Activated CD8-positive, alpha-beta memory T cell treated with anti-CD3 and anti-CD28 coated beads, Interleukin-2, amount 50 U/mL, for 1 hour (primary cell): ENCODE data around the gene MNDA.

Experiments used
- DNase-seq: peaks from one replicate; pipeline ENCODE4 v3.0.0-alpha.2; 2020; ENCODE audit errors: extremely low read depth

MNDA gene

DNA sequence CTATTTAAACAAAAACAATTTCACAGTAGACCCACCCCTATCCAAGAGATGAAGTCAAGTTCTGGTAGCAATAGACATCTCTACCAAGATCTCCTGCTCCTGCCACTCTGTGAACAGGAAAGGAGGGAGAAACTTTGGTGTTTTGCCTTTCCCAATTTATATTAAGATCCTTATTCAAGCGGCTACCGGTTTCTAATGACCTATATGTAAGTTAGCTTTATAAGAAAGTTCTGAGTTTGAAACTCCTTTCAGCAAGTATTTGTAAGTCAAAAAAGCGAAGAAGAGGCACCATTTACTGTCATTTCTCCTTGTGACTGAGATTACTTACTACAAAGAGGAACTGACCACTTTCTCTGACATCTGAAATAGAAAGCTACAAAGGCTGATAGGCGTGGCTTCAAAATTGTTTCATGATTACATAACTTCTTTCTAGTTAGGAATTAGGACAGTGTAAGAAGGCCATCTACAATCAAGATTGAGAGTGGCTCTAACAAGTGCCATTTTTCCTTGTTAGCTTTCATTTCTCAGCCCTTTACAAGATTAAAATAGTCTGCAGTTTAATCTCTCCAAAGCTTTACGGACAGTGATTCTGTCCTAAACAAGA lies at the start of gene MNDA:
Gene MNDA, plus strand, starts transcription at position 448 of the 604 bp plus-strand sequence. CDS start 10,803 bp downstream, outside the sequence.
- no peak for DNase-seq

DNA sequence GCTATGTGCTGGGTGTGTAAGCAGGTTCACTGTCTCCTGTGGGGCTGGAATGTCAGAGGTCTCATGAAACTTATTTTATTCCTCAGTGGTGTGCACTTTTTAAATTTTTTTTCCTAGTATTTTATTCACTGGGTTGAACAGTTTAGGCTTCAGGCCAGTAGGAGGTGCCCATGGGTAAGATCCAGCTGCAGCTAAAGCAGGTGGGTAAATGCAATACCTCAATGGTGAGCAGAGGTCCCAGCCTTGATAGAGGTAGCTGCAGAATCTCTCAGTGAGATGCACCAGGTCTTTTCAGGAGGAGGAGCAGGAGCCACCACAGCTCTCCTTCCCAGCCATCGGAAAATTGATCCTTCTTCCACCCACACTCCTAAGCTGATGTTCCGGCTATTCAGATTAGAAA lies 37.5 kb upstream of the MNDA start:
- DNase-seq: no peak

DNA sequence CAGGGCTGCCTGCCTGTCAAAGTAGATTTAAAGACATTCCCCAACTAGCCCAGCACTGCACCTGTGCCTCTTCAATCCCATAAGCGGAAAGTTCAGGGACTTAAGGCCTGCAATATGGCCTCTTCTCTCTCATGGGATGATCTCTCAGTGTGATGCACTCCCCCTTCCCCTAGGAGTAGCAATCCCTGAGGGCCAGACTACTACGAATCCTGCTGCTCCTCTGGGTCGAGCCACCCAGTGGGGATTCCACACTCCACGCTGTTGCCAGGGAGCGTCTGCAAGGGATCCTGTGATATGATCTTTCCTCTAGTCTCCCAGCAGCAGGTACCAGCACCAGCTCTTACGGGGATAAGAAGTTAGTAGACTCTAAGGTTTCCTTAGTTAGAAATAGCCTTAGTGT lies 36.9 kb upstream of the MNDA start:
- DNase-seq: no peak

DNA sequence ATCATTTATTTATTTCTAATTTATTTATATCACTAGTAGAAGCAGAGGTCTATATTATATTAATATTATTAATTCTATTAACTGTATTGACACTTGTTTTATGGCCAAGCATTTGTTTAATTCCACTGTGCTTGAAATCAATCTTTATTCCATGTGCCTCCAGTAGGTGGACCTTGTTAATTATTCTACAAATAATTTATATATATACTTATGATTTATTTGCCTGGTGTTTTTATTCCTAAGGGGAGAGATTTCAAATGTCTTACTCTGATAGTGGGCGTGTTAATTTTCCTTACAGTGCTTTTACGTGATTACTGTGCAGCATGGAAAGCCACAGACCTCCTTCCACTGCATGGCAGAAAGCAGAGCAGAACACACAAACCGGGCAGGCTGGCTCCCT lies 32.6 kb upstream of the MNDA start:
- DNase-seq: no peak

DNA sequence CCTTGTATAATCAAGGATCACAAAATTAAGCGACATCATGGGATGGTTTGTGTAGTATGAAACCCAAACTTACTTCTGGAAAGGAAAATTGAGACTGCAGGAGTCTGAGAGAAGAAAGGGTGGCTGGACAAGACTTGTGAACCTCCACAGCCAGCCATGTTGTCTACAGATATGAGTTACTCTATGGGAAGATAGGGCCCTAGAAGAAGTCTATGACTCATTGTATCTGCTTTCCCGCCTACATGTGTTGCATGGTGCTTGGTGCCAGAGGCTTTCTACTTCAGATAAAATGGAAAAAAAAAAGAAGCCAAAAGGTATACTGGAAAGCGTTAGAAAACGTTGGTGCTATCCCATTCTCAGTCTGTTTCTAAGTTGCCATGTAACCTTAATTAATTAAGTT lies 31.5 kb upstream of the MNDA start:
- DNase-seq: no peak

DNA sequence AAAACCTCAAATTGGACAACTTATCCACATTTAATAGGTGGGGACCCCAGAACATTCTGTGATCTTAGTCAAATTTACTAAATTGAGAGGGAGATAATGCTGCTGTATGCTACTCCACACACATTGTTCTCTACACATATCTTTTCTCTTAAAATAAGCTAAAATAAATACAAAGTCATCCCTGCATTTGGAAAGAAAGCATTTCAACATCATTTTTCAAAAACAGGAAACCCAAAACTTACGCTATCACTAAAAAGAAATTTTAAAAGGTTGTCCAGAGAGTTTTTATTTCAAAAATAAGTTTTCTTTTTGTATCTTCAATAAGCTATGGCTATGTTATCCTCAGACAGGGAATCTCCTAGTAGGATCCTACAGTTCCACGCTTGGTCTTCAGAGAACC lies 30.6 kb upstream of the MNDA start:
- no peak for DNase-seq

DNA sequence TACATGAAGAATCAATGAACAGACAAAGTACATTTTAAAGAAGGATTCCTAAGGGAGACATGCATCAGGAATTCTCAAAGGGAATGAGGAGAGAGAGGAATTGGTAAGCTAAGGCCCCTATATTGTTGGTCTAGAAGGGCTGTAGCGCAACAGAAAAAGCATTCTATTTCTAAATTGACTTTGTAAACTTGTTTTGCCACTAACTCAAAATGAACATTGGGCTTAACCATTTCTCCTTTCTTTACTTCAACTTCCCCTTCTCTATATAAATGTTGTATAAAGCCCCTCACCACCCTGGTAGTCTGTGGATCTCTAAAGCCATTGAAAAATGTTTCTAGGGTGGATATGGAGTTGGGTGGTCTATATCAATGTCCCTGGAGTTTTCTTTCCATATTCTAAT lies 29.8 kb upstream of the MNDA start:
- no peak for DNase-seq

DNA sequence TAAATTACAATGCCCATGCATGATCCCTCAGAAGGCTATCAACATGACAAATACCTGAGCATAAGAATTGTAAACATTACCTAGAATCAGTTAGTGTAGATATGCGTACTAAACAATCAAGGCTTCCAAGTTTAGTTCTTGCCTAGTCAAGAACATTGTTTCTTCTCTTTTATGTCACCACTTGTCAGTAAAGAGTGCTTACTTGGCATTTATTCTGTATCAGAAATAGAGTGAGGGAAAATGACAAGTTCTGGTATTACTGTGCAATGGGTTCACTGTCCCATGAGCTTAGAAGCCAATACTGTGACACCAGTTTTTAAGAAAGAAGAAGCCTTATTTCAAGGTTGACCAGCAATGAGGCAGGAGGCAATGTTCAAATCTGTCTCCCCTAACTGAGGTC lies 27.5 kb upstream of the MNDA start:
- DNase-seq: no peak

DNA sequence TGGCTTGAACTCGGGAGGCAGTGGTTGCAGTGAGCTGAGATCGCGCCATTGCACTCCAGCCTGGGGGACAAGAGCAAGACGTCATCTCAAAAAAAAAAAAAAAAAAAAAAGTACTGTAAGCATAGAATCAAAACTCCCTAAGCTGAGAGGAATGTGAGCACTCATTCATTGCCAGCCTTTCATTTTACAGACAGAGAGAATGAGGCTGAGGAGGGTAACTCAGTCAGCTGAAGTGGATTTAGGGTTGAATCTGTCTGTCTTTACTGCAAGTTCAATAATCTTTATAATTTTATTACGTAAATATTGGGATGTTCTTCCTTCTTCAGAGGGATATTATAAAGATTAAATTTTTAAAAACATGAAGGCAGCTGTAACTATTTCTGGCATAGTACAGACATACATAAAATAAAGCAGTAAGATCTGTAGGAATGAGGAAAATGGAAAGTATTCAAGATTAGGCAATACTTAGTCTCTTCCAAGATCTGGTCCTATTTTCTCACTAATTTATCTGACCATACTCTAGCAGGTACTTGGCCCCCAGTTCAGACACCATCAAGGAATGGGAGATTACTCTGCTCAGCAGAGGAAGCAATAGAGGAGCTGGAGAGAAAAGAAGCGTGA lies 24.1 kb upstream of the MNDA start:
- no peak for DNase-seq

DNA sequence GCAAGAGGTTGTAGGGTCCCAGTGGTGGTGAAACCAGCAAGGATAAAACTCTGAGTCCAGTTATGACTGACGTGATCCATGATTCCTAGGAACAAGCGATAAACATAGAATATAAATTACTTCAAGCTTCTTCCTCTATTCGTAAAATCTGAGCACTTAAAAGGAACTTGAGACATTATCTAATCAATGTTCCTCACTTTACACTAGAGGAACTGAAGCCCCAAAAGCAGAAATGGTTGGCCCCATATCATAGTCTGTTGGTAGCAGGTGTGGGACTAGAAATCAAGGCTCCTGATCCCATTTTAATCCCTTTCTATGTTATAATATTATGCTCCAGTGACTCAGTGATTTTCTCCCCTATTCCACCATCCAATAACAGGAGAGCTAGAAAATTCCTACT lies 21.9 kb upstream of the MNDA start:
- no peak for DNase-seq

DNA sequence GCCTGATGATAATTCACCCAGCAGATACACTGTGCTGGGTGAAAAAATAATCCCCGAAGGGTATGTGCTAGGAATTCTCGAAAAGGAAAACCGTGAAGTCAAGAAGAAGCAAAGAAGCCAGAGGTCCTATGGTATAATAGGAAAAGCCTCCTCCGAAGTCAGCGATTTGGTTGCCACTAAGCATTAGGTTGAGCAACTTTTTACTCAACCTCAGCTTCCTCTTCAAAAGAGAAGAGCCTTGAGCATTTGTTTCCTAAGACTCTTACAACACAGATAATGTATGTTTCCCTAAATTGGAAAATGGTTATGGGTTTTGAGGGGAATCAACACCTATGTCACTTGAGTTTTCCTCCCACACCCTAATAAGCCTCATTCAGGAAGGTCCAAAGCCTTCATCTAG lies 21.3 kb upstream of the MNDA start:
- no peak for DNase-seq

DNA sequence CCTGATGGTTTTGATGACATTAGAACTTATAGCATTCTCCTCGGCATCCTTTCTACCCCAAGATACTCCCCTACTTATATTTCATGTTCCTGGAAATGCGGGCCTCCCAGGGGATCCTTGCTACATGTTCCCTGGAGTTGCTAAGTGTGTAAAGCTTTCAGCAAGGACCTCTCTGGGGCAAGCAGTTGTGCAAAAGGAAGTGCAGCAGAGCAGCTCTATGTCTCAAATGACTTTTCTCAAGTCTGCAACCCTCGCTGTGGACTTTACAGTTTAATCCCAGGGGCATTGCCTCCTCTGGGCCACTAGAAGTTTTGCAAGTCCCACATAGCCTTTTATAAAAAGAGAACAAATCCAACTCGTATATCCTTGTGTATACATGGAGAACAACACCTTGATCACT lies 20.8 kb upstream of the MNDA start:
- no peak for DNase-seq

DNA sequence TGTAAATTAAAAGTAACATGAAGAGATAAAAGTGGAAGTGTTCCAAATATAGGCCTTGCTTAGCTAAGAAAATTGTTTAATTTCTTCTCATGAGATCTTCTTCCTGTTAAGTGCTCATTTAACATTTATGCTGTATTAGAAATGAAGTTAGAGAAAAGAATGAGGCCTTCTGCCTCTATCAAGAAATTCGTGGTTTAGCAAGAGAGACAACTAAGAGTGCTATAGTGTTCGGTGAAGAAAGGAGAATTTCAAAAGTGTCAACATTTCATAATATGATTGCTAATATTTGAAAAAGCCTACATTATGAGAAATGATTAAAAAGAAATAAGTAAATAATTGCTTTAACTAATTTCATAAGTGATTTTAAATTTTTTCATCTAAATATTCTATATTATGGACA lies 18.8 kb upstream of the MNDA start:
- DNase-seq: no peak

DNA sequence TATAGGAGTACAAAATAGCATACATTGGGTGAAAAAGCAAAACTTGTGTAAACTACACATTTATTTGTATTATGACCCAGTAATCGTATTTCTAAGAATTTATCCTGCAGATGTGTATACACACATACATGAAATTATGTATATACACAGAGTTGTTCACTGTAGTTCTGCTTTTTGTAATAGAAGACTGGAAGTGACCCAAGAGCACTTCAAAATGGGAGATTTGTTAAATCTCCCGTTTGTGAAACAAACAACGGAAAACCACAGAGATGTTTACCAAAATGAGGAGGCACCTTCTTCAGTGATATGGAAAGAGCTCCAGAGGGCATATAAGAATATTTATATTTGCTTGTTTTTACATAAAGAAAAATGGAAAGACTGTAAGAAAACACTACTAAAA lies 18.0 kb upstream of the MNDA start:
- no peak for DNase-seq

DNA sequence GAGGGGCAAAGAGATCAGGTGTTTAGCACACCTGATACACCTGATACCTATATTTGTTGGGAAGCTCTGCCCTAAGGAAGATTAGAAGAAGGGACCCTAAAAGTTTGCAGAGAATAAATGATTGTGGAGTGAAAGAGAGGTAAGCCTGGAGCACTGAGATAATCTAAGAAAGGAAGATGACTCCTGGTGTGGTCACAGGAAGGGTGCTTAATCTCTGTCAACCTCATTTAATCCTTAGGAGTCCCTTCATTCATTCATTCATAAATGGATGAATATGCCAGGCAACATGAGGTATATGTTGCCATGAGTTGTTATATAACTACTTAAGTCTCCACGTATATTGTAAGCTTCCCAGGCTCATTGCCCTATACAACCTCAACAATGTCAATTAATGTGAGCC lies 16.2 kb upstream of the MNDA start:
- DNase-seq: no peak

DNA sequence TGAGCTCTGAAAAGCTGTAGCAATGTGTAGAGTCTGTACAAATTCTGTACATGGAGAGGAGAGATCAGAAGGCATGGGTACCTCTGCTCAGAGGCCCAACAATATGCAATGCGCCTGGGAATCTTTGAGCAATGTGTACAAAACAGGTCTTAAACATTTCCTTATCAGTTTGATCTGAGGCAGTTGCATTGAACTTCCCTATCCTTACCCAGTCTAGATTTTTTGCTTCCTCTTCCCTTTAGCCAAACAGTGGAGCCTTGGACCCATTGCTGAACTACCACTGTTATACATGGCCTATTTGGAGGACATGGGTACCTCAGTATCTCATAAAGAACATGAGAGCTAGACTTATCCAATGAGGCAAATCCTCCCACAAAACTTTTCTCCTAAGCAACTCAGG lies 12.6 kb upstream of the MNDA start:
- no peak for DNase-seq

DNA sequence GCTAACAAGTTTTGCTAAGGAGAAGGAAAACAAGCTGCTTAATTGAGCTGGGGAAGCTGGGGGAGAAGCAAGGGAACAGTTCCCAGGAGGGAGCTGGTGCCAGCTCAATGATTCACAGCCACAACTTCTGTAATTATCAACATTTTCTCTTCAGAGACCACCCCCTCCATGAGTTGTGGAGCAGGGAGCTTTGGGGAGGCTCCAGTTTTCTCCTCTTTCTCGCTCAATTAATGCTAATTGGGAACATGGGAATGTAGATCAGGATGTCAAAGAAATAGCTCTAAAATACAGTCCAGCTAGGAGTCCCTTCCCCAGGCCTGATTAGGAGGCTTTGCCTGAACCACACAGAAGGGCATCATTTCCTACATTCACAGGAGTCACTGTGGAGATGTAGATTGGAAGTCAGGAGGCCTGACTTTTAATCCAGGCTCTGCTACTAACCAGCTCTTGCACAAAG lies 12.1 kb upstream of the MNDA start:
- DNase-seq: no peak

DNA sequence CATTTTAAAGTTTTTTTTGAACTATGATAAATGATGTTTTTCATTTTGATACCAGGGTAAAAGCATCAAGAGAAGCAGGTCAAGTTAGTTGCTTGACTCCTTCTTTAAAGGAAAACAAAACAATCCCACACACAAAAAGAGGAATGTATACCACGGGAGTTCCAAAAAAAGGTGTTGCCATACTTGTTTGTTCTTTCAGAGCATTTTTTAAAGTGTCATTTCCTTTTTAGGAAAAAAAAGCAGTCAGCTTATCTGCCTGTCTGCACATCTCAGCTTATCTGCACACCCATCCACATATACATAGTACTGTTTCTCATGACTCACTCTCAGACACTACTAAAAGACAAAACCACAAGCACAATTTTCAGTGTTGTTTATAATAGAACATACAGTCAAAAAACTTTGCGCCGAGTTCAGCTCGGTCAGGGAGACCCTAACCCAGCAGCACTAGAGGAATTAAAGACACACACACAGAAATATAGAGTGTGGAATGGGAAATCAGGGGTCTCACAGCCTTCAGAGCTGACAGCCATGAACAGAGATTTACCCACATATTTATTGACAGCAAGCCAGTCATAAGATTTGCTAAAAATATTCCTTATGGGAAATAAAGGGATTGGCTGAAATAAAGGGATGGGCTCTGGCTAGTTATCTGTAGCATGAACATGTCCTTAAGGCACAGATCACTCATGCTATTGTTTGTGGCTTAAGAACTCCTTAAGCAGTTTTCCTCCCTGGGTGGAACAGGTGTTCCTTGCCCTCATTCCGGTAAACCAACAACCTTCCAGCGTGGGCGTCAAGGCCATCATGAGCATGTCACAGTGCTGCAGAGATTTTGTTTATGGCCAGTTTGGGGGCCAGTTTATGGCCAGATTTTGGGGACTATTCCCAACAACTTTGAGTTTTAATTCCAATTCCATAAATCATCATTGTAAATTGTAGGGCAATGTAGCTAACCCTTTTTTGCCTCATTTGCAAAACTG lies 11.4 kb upstream of the MNDA start:
- no peak for DNase-seq

DNA sequence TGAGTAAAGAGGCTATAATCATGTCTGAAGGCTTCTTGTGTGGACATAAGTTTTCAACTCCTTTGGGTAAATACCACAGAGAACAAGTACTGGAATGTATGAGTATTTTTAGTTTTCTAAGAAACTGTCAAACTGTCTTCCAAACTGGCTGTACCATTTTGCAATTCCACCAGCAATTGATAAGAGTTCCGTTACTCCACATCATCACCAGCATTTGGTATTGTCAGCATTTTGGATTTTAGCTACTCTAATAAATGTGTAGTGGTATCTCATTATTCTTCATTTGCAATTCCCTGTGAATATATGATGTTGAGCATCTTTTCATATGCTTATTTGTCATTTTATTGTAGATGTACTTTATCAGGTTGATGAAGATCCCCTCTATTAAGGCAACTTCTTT lies 9.4 kb upstream of the MNDA start:
- no peak for DNase-seq

DNA sequence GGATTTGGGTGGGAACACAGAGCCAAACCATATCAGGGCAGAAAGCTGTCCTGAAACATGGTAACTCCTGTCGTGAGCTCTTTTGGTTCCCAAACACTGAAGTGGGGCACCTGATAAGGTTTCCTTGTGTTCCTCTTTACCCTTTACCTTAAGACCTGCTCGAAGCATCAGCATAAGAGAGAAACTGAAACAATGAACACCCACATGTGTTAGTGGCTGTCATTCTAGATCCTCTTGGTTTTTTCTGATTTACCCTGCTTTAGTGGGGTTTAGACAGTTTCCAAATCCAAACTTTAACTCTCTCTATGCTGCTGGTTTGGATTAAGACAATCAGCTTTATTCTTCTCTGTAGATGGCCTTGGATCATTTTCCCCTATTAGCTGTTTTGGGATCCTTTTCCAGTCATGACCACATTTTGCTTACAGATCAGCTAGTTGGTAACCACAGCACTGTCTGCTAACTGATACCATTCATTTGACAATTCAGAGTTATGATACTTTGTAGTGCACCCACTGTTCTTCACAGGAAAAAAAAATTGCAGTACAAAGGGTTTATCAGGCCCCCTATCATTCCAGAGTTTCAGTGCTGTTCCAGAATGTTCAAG lies 975 bp upstream of the MNDA start:
- DNase-seq: no peak

DNA sequence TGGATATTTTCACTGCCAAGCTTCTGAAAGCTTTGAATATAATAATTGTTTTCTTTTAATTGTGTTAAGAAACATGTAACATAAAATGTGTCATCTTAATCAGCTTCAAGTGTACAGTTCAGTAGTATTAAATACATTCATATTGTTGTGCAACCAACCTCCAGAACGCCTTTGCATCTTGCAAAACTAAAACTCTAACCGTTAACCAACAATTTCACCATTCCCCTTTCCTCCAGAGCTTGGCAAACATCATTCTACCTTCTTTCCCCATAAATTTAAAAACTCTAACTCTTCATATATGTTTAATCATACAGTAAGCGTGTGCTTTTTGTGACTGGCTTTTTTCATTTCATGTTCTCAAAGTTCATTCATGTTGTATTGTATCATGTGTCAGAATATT lies 2.1 kb downstream of the MNDA start:
- DNase-seq: no peak

DNA sequence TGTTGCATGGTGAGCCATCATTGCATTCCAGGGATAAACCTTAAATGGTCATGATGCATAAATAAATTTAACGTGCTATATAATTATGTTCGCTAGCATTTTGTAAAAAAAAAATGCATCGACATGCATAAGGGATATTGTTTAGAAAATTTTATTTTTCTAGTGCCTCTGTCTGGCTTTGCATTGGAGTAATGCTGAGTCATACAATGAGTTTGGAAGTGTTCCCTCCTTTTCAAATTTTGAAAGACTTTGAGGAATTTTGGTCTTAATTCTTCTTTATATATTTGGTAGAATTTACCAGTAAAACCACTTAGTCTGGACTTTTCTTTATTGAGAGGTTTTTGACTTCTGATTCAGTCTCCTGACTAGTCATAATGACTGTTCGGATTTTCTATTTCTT lies 4.9 kb downstream of the MNDA start:
- DNase-seq: no peak
